Gastrocnemius medialis (tissue), 4 donors: ENCODE data around the gene PRKCH. TPM values are rescaled to one million over a fixed set of nuclear protein-coding genes. Genes with fewer than 3 reads are reported as not detected.
A peak's percentile ranks its signal among the peaks of the same experiment; 100 is the strongest.

Source experiments
- ATAC-seq, 2 donors: fragments of 150-250 bp; one replicate each; pipeline ENCODE4 v1.9.1; 2016
- DNase-seq, 2 donors: peaks; one replicate each; pipeline ENCODE4 v3.0.0-alpha.2; 2019
- H3K27ac ChIP-seq, 4 donors: fragments of 200-600 bp; sonication (generic); 1 replicate in 1 of 4; 2 replicates in 3 of 4; pipeline ENCODE4 v1.5.1; 2016 to 2018; ENCODE audit warnings: mild to moderate bottlenecking in 2 of 4, moderate library complexity in 1 of 4
- H3K27me3 ChIP-seq, 3 donors: fragments of 200-600 bp; sonication (generic) in 2 of 3; 1 replicate in 1 of 3; 2 replicates in 2 of 3; pipeline versions ENCODE4 v1.5.1 to v1.6.0; 2016 to 2019; ENCODE audit warnings: mild to moderate bottlenecking in 1 of 3, moderate library complexity in 1 of 3
- H3K36me3 ChIP-seq, 2 donors: fragments of 200-600 bp; sonication (generic) in 1 of 2; one replicate each; pipeline ENCODE4 v1.5.1; 2017 to 2018
- H3K4me1 ChIP-seq, 2 donors: fragments of 200-600 bp; sonication (generic) in 1 of 2; one replicate each; pipeline ENCODE4 v1.5.1; 2016 to 2017; ENCODE audit warnings: mild to moderate bottlenecking in 2 of 2
- H3K4me3 ChIP-seq, 4 donors: fragments of 200-600 bp; sonication (generic) in 3 of 4; 1 replicate in 1 of 4; 2 replicates in 3 of 4; pipeline ENCODE4 v1.5.1; 2016 to 2019; ENCODE audit warnings: mild to moderate bottlenecking in 2 of 4
- H3K9me3 ChIP-seq, 3 donors: fragments of 200-600 bp; sonication (generic) in 2 of 3; 1 replicate in 1 of 3; 2 replicates in 2 of 3; pipeline ENCODE4 v1.5.1; 2016 to 2019
- CTCF ChIP-seq, 5 experiments: fragments of 450-650 bp in 3 of 5; fragments of 200-600 bp in 2 of 5; sonication (generic) in 2 of 5; IDR thresholded peaks in 4 of 5; conservative IDR thresholded peaks in 1 of 5; 1 replicate in 4 of 5; 2 replicates in 1 of 5; pipeline ENCODE4 v1.5.1; 2016 to 2019; ENCODE audit warnings: antibody characterized with exemption in 5 of 5, mild to moderate bottlenecking in 3 of 5, moderate library complexity in 3 of 5
- POLR2A ChIP-seq, 2 donors: fragments of 450-650 bp; IDR thresholded peaks; one replicate each; pipeline ENCODE4 v1.6.1; 2017; ENCODE audit warnings: antibody characterized with exemption in 2 of 2, mild to moderate bottlenecking in 2 of 2, moderate library complexity in 2 of 2
- in situ Hi-C, 4 donors: fragments of 200-750 bp; cut with MboI; loops; one replicate each; pipeline versions ENCODE4 v1.15.0 to v1.8.0; 2017; ENCODE audit warnings: low sequenced_read_pairs in 4 of 4
- intact Hi-C: fragments of 100-400 bp; cut with DNase I; formaldehyde crosslinking; loops from one replicate; pipeline ENCODE4 v1.15.1; 2023; ENCODE audit warnings: low total_unique reads
- total RNA-seq, 4 donors: library from RNA; depleted of rRNA; stranded (reverse); fragments of >200 nt; gene quantifications; one replicate each; pipeline versions ENCODE4 v1.1.0 to v1.2.3, GENCODE V29; 2016

The PRKCH gene
- total RNA-seq, 4 donors from 2014 or later = 11.3 to 32.4 (median 16.6) TPM

- Histone ChIP-seq H3K36me3 (no peaks in the 10 kb centered on the region), H3K4me1 (peaks cover 19 to 20% of the 10 kb centered on the region in 2 donors), H3K9me3 (no peaks in the 10 kb centered on the region), H3K27me3 (no peaks in the 10 kb centered on the region), H3K4me3 (peak overlapping the region; percentile 67 to 80 (median 74)), H3K27ac (peak overlapping the region; percentile 80 to 88 (median 86))
- DNase-seq = no peak
- peak in 1 of 2 donors; percentile 5 for ATAC-seq
- intact Hi-C loops (no loop called here), in situ Hi-C loops (loop anchor here in 3 of 4 donors (25.0 kb wide), 2 partner anchors 457 to 943 kb away; no protein-coding TSS in a partner anchor)
- no peak for TF ChIP-seq POLR2A (IDR thresholded peaks at IDR 0.05)
- no peak for TF ChIP-seq CTCF (IDR thresholded peaks at IDR 0.05 in 4 of 5, conservative IDR thresholded peaks at IDR 0.05 in 1 of 5)
These were observed 41.3 kb upstream of the PRKCH start for GRCh38 chr14:61280092-61280525.

GRCh38 chr14:61280526-61281185 is 40.7 kb upstream of the PRKCH start:
- in situ Hi-C loops = loop anchor here in 3 of 4 donors (25.0 kb wide), 2 partner anchors 457 to 943 kb away; no protein-coding TSS in a partner anchor
- peak overlapping the region; percentile 80 to 88 (median 86) for H3K27ac ChIP-seq

GRCh38 chr14:61281186-61281947 is 40.0 kb upstream of the PRKCH start, which contains the start of gene TMEM30B:
Gene TMEM30B (minus strand): TSS chr14:61281338. CDS start chr14:61281147, 191 bp downstream.
- in situ Hi-C loops = loop anchor here in 3 of 4 donors (25.0 kb wide), 2 partner anchors 456 to 944 kb away; no protein-coding TSS in a partner anchor
- no peak for DNase-seq
- no peaks in the 10 kb centered on the region for H3K36me3 ChIP-seq
- peak within 1 kb of the TSS; percentile 67 to 80 (median 74) for H3K4me3 ChIP-seq
- peak within 1 kb of the TSS; percentile 80 to 88 (median 86) for H3K27ac ChIP-seq
- TF ChIP-seq CTCF (IDR thresholded peaks at IDR 0.05 in 4 of 5, conservative IDR thresholded peaks at IDR 0.05 in 1 of 5) = no peak
- no peak for TF ChIP-seq POLR2A (IDR thresholded peaks at IDR 0.05)
- no peaks in the 10 kb centered on the region for H3K9me3 ChIP-seq
- intact Hi-C loops = no loop called here
- ATAC-seq = peak in 1 of 2 donors; percentile 37
- H3K27me3 ChIP-seq = no peaks in the 10 kb centered on the region
- peaks cover 24 to 26% of the 10 kb centered on the region in 2 donors for H3K4me1 ChIP-seq

More at GRCh38 chr14:61280526-61281185, 40.7 kb upstream of the PRKCH start:
- H3K4me3 ChIP-seq = peak overlapping the region; percentile 67 to 80 (median 74)
- H3K36me3 ChIP-seq = no peaks in the 10 kb centered on the region
- DNase-seq (peak; percentile 22 to 64), ATAC-seq (peak; percentile 85 to 88)
- no peaks in the 10 kb centered on the region for H3K9me3 ChIP-seq
- H3K27me3 ChIP-seq = no peaks in the 10 kb centered on the region
- peak in 1 of 2 donors; percentile 57 for TF ChIP-seq POLR2A (IDR thresholded peaks at IDR 0.05)
- peak in 3 of 5 experiments; percentile 56 to 64 (median 59) for TF ChIP-seq CTCF (IDR thresholded peaks at IDR 0.05 in 4 of 5, conservative IDR thresholded peaks at IDR 0.05 in 1 of 5)
- H3K4me1 ChIP-seq = peaks cover 21 to 22% of the 10 kb centered on the region in 2 donors
- intact Hi-C loops = no loop called here

GRCh38 chr14:61281948-61282275 is 39.5 kb upstream of the PRKCH start:
- ATAC-seq (no peak), DNase-seq (peak in 1 of 2 donors; percentile 30)
- intact Hi-C loops = no loop called here
- Histone ChIP-seq H3K27ac (peak overlapping the region; percentile 80 to 88 (median 86)), H3K4me3 (no peak overlapping the region), H3K27me3 (no peaks in the 10 kb centered on the region), H3K36me3 (no peaks in the 10 kb centered on the region), H3K4me1 (peaks cover 24 to 26% of the 10 kb centered on the region in 2 donors), H3K9me3 (no peaks in the 10 kb centered on the region)
- TF ChIP-seq POLR2A (IDR thresholded peaks at IDR 0.05) (no peak), CTCF (IDR thresholded peaks at IDR 0.05 in 4 of 5, conservative IDR thresholded peaks at IDR 0.05 in 1 of 5) (no peak)
- in situ Hi-C loops = loop anchor here in 3 of 4 donors (25.0 kb wide), 2 partner anchors 455 to 945 kb away; no protein-coding TSS in a partner anchor
